GM10266 (cell line): Measurements from ENCODE around the gene CHIC2.

Experiments used
- DNase-seq: peaks from one replicate; pipeline ENCODE4 v3.0.0; 2012; ENCODE audit errors: extremely low spot score
- TF ChIP-seq, protein P1 (sequence below): IDR thresholded peaks from 2 replicates; pipeline ENCODE4 v1.5.1; 2012; ENCODE audit warnings: mild to moderate bottlenecking, low read depth; ENCODE audit not compliant: control insufficient read depth, insufficient read depth; ENCODE audit errors: missing control alignments

The CHIC2 gene

DNA sequence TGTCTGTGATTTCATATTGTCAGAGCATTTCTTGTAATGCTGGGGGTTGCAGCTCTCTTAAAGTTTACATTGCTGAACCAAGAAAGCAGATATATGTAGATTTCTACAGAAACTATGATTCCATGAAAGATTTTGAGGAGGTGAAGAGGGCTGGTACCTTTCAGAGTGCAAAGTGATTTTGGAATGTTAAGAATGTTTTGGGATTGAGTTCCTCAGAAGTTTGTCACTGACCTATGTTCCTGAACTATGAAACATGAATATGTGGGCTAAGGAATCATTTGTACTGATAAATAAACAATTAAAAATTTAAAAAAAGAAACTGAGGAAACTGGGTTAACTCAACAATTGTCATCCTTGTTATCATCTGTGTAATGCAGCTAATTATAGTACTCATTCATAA lies 12.3 kb upstream of the CHIC2 start:
- no peak for DNase-seq
- TF ChIP-seq, protein P1, sequence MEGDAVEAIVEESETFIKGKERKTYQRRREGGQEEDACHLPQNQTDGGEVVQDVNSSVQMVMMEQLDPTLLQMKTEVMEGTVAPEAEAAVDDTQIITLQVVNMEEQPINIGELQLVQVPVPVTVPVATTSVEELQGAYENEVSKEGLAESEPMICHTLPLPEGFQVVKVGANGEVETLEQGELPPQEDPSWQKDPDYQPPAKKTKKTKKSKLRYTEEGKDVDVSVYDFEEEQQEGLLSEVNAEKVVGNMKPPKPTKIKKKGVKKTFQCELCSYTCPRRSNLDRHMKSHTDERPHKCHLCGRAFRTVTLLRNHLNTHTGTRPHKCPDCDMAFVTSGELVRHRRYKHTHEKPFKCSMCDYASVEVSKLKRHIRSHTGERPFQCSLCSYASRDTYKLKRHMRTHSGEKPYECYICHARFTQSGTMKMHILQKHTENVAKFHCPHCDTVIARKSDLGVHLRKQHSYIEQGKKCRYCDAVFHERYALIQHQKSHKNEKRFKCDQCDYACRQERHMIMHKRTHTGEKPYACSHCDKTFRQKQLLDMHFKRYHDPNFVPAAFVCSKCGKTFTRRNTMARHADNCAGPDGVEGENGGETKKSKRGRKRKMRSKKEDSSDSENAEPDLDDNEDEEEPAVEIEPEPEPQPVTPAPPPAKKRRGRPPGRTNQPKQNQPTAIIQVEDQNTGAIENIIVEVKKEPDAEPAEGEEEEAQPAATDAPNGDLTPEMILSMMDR: no peak

DNA sequence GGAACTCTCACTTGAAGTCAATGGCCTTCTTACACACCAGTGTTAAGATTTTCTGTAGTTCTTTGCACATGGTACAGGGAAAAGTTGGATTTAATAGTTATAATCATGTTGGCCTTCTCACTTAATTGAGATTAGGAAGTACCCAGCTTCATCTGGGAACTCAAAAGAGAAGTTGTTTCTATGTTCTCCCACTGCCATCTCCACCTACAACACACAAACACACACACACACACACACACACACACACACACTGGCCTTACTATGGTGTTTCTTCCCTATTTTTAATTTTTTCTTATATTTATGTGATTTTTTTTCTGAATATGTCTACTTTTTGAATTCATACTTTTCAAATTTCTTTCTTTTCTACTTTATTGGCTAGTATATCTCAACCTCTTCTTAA lies 10.0 kb upstream of the CHIC2 start:
- TF ChIP-seq, protein P1: no peak
- DNase-seq: no peak

DNA sequence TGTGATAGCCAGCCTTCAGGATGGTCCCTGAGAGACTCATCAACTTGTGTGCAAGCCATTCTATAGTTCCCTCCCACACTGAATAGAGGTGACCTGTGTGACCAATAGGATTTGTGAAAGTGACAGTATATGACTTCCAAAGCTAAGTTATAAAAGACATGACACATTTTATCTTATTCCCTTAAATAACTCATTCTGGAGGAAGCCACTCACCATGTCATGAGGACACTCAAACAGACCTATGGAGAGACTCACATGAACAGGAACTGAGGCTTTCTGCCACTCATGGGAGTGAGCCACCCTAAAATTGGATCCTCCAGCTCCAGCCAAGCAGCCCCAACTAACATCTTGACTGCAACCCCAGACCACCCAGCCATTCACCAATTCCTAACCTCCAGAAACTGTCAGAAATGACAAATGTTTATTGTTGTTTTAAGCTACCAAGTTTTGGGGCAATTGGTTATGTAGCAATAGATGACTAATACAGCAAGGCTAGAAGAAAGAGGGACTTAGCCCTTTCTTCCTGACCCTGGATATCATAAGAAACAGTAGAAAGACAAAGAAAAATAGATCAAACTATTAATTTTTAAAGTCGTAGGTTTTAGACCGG lies 9.0 kb upstream of the CHIC2 start:
- TF ChIP-seq, protein P1: no peak
- DNase-seq: no peak

DNA sequence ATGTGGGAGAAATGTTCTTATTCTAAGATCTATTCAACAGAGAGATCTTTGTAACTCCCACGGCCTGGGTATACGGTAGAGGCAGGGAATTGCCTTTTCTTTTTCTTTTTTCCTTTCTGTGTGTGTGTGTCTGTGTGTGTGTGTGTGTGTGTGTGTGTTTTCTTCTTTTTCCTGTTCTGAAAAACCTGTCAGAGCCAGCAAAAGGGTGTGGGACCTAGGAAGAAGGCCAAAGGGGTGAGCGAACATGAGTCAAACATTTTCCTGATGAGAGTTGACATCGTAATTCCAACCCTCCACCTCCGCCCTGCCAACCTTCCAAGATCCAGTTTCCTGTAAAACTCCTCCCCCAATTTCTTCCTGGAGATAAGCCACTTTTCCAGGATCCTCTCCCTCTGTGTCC lies 2.8 kb upstream of the CHIC2 start:
- TF ChIP-seq, protein P1: no peak
- DNase-seq: no peak

DNA sequence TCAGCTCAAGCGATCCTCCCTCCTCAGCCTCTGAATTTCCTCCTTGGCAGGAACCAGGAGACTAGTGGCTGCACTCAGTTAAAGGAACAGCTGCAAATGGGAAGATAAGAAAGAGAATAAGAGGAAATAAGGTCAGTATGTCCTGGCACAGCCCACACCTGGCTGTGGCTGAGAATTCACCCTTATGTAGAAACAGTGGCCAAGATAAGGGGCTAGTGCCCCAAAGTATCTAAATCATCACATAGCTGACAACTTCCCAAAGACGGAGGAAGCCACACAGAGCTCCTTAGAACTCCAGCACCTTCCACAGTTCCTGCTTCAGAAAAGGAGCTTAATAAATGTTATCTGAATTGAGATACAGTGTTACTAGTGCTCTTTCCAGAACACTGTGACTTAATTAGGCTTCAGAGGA lies 2.3 kb upstream of the CHIC2 start:
- no peak for DNase-seq
- TF ChIP-seq, protein P1: no peak

DNA sequence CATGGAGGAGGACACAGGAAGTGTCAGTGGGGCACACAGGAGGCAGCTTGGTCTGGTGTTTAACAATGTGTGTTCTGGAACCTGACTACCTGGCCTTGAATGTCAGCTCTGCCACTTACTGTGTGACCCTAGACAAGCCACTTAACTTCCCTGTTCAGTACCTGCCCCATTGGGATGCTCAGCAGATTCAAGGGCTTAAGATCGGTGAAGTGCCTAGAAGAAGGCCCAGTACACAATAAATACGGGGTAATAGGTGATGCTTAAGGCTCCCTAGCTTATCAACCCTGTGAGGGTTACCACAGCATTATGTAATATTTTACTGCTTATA lies 1.6 kb upstream of the CHIC2 start:
- no peak for DNase-seq
- TF ChIP-seq, protein P1: no peak

DNA sequence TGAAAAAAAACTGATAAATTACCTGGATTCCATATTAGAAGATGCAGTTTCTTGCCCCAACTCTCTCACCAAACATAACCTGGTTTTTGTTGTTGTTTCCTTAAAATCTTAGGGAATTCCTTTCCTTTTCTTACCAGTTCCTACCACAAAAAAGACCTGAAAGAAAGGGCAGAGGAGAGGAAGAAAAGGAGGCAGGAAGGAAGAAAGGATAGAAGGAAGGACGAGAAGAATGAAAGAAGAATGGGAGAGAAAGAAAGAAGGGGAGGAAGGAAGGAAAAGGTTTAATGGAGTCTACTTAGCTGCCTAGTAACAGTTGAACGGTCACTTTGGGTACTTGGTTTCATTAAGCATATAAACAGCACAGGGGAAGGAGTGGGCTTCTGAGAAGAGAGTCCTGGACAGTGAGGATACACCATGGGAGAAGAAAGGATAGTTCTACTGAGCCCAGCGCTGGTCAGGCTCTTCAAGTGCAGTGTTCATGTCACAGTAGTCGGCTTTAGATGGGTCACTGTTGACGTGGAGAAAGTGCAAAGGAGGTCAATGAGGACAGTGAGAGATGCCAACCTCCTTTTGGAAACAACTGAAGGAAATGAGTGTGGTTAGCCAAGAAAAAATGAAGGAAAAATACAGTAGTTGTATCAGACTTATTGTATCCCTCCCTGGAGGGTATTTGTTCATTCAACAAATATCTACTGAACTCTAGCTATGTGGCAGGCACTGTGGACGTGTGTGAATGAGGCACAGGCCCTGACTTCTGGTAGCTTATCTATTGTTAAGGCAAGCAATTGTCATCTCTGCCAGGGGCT lies 1.1 kb upstream of the CHIC2 start:
- no peak for DNase-seq

More for the DNA sequence above, 1.1 kb upstream of the CHIC2 start:
- TF ChIP-seq, protein P1: no peak
